Umbilical cord (tissue), 2 donors: ENCODE measurements around the gene ELMO1. TPM values are rescaled to one million over a fixed set of nuclear protein-coding genes. Genes with fewer than 3 reads are reported as not detected.
A peak's percentile ranks its signal among the peaks of the same experiment; 100 is the strongest.

ENCODE experiments used
- DNase-seq: peaks from one replicate; pipeline ENCODE4 v3.0.0-alpha.2; 2015; ENCODE audit warnings: low spot score
- total RNA-seq: library from RNA; depleted of rRNA; stranded (reverse); fragments of >200 nt; gene quantifications from one replicate; pipeline ENCODE4 v1.2.3, GENCODE V29; 2014; ENCODE audit warnings: low replicate concordance; ENCODE audit not compliant: insufficient read depth

Gene ELMO1
- total RNA-seq, 1 donor from 2014 or later = 69.6 TPM

DNA sequence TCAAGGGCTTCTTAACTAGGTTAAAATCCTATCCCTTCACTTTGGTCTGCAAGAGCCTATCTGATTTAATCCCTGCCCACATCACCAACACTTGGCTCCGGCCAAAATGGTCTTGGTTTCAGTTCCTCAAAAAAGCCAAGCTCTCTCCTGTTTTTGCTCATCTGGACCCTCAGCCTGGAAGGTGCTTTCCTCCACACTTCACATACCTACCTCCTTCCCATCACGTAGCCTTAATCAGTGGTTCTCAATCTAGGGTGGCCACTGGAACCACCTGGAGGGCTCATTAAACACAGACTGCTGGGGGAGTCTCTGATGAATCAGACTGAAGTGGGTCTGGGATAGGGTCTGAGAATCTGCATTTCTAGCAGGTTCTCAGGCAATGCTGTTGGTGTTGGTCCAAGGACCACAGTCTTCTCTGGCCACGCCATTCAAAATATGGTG, 497.4 kb downstream of the ELMO1 start:
- no peak for DNase-seq

DNA sequence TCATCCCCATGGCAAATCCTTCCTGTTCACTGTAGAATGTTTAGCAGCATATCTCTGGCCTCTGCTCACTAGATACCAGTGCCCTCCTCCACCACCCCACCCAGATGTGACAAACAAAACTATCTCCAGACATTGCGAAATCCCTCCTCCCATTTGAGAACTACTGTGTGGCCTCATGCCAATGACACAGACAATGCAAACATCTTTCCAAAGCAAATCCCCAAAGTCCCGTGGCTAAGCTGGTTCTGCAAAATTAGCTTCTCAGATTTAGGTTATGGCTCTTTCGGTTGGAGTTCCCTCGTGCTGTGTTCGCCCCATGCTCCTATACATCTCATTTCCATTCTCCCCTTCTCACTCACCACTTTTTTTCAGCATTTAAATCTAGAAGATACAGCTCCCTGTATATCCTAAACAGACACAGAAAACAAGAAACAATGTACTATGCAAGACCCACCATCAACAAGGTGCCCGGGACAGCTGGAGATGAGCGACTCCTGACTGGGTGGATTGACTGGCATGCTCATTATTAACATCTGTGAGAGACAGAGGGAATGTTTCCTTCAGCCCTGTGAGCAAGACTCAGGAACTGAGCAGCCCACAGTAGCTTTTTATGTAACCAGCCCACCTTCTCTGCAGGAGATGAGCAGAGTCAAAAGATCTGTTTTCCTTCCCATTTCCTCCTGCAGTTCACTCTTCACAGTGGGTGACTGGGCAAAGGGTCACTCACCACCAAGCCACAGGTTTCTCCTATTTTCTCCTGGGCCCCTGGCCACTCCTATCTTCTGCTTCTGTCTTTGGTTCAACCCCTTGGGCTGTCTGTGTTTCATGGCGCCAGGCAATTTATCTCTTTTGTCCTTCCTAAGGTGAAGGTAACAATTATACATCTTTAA, 498.7 kb downstream of the ELMO1 start:
- DNase-seq = peak; percentile 10

DNA sequence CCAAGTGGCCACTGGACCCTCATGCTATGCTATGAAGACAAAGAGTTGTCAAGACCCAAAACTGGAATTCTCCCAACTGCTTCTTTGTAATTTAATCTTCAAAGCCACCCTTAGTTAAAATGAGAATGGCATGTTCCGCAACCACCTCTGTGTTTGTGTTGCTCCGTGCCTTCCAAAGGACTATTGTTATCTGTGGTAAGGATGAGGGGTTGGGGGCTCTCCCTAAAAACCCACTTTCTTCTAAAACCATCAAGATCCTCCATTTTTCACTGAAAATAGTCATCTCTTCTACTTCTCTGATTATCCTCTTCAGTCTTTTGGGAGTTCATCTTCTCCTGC, 502.3 kb downstream of the ELMO1 start:
- no peak for DNase-seq

DNA sequence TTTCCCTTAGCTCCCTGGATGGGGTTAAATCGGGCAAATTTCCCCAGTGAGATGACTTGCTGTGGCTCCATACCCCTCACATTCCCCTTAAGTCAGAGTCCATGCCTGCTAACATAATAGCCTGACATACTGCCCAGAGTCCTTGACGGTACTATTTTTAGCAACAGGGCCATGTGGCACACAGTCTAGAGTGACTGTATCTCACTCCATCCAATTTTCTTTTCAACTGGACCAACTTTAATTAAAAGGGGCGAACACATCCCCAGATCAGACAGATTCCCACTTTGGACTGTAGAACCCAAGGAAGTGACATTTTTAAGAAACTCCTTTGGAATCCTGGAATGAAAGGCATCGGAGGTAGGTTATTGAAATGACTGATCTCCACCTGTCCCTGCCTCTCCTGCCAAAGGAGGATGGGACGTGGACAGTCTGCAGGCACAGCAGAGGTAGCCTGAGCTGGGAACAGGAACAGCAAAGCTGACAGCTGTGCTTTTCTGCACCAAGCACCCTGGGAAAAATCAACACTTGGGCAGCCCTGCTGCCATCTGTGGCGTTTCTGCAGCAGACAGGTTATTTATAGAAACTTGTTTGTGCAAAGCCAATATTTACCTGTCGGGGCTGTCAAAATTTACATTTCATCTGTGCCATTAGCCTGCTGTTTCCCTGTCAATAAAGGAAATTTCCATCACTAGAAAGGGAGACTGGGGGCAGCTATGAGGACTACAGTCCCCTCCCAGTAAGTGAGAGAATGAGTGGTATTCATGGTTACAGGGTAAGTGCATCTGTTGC, 502.9 kb downstream of the ELMO1 start:
- DNase-seq = no peak

DNA sequence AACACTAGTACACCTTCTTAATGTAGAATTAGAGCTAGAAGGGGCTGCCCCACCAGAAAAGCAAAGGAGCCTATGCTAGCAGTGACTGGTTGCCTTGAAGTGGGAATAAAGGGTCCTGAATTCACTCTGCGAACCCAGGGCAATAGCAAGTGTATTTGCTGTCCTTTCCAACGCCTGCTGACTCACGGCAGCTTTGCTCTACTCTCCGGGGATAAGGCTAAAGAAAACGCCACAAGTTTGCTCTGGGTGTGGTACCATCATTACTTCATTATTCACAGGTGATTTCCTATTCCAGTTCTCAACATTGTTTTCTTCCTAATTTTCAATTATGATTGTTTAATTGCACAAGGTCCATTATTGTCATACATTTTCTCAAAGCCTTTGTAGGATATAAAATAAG, 503.8 kb downstream of the ELMO1 start:
- no peak for DNase-seq

DNA sequence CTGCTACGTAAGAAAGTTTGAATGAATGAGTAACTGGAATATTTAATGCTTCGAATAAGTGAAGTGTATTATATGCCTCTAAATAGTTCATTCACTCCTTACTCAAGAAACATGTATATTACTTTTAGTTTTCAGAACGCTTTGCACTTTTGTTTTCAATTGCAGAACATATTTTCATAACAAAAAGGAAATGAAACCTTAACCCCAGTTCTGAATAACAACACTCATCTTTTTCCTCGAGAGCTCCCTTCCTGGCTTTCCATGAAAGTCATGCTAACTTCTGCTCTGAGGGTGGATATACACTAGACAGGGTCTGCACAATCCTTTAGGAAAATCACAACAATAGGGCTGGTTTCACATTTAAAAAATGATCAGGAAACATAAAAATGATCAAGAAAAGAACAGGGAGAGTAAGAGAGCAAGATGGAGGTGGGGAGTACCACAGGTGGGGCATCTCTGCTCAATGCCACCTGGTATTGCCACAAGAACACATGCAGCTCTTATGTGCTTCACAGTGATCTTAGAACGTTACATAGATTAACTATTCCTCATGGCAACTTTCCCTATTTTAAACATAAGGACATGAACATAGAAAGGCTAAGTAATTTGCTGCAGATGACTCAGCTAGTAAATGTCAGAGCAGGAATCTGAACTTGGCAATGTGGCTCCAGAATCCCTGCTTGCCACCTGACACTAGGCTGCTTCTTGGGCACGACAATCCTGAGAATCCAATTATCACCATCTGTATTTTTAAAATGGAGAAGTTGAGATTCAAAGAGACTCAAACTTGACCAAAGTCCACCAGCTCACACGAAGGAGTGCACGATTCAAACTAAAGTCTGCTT, 504.9 kb downstream of the ELMO1 start:
- no peak for DNase-seq

DNA sequence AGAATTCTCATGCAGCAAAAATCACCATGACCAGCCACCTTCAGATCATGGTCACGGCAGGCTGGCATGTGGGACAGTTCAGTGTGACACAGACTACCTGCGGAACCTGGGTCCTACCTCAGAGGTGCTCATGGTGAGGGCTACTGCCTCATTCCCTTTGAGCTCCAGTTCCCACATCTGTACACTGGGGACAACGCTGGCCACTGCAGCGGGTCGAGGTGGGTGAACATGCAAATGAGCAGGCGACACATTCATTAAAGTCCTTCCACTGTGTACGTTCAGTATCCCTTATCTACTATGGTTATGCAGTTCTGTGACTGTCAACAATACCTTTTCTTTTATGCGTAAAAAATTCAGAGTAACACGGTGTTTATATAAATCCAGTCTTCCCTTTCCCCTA, 505.7 kb downstream of the ELMO1 start:
- DNase-seq = no peak

DNA sequence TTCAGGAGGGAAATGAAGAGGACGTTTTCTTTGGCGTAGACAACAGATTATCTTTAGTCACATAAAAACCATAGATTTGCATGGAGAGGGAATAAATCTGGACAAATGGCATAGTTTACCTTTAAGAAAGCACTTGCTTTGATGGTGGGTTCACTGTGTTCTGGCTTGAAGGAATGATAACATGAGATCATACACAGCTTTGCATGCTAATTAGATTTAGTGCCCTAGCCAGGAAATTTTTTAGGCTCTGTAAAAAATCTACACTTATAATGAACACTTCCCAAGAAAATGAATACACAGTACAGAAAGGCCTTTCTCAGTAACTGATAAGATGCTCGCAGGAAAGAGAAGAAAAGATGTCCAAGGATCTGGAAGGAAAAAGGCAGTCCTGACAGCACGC, 506.1 kb downstream of the ELMO1 start:
- DNase-seq = no peak

DNA sequence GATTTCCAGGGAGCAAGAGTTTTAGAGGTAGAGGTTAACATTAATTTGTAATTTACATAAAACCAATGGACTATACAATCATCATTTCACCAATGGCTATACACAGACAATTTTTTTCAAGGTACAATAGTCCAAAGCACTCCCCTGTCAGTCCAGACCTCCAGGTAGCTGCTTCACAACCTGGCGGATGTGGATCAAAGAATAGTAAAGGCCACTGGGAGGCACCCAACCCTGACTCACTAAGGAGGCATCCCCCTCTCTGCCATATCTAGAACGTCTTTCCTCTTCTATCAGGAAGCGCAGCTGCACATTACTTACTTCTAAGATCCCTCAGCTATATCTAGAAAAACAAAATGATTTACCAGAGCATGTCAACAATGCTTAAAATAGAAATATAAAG, 506.6 kb downstream of the ELMO1 start:
- DNase-seq = no peak

DNA sequence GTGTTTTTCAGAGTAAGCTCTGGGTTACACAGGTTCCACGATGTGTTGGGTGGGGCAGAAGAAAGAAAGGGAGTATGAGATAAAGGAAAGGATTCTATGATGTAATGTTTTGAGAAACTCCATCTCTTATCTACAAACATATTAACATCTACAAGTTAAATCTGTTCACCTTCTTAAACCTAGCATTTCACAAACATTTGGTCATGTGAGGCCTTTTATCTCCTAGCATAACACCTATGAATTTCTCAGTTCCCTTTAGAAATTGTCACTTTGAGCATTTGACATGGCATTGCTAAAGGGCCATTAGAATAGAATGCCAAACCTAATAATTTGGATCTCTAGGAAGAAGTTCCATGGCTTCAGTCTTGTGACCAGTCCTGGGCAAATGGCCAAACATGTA, 507.3 kb downstream of the ELMO1 start:
- DNase-seq = no peak

DNA sequence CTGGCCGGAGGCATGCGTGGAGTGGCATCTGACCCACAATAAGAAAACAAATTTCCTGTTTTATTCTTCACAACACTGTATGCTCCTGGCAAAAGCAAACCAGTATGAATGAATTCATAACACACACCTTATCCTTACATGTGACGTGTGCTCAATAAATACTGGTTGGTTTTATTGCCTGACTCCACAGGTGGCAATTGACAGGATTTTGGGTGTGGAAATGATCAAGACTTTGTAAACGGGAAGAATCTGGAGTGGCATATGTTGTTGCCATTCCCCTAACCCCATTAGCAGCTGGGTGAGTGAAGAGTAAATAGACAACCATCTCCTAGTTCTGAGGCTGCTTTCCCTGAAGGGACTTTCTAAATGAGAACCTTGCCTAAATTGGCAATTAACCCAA, 508.8 kb downstream of the ELMO1 start:
- DNase-seq = no peak

DNA sequence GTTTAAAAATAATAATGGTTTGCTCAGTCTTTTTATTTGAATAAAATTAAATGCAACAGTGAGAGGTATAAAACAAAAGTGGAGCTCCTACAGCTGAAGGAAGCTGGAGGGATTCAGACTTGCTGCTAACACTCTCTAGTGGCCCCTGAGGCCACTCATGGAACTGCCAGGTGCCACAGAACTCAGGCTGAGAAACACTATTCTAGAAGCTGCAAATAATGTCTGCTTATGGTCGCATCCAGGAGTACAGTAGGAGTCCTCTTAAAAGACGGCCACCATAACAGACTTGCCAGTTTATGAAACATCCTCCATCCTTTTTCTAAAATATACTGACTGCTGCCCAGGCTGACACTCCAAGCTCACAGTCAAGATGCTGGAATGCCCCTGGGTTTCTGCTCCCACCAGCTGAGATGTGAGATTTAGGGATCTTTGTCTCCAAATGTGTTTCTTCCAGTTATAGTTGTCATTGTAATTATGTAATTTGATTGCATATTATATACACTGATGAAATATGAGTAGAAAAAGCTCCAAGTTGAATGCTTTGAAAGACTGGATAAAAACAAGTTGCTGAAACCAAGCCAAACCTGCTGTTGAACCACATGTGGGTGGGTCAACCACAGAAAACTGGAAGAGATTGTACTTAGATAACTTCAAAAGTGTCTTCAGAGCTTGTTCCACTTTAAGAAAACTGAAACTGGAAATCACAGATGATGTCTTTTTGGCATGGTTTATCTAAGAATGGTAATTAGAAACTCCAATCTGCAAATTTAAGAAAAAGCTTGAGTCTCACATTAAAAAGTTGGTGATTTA, 510.7 kb downstream of the ELMO1 start:
- no peak for DNase-seq

DNA sequence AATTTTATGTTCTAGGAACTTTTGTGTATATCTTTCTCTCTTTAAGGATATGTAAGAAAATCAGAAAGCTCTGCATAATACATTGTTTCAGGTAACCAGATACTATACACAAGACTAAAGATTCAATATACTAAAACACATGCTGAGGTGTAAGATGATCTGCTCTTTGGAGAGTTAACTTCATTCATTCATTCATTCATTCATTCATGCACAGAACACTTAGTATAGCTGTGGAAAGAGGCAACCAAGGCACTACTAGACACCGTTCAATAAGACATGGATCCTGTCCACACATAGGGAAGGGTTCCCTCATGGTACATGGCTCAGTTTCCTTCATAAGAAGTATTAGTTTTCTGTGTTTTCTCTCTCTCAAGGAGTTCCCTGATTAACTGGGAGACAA, 516.8 kb downstream of the ELMO1 start:
- no peak for DNase-seq

DNA sequence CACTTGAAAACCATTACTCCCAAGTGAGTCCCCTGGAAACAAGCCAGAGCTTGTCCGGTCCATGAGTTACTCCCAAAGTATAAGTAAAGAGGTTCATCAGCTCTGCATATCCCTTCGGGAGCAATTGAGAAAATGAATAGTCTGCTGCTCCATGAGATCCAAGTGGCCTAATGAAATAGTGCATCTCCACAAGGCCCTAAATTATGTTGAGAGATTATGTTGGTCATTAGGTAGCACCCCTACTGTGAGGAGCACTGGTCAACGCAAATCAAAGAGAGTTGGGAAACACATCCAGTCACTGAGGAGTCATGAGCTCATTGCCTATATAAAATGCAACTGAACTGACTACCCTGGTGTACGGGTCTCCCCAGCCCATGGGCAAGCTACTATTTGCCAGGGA, 518.9 kb downstream of the ELMO1 start:
- no peak for DNase-seq

DNA sequence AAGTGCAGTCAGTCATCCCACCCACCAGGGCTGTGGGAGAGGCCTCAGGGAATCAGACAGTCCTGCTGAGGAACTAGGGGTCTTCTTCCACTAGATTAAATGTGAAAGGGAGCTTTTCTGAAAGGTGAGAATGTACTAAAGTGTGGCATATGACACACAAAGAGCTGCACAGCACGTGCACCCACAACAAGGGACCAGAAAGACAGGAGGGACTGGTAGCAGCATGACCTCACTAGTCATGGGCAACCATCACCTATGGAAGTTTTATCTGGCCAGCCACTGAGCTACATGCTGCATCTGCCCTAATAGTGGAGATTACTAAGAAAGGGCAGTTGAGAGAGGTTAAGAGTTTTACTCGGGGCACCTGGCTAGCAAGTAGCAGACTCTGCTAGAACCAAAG, 519.9 kb downstream of the ELMO1 start:
- DNase-seq = no peak

DNA sequence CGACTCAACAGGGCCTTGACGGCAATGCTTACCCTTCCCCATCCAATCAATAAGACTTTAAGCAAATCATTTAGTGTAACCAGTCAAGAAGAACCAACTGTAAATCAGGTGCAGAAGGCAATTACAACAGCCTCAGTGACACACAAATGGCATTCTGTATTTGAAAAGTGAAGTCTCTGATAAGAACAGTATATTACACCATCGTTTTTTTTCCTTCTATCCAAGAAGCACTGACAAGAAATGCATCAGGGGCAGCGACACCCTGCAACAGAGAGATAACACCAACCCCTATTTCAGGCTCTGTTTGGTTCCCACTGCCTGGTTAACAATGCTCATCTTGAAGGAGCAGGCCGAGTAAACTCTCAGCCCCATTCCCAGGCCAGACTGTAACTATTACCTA, 520.4 kb downstream of the ELMO1 start:
- DNase-seq = no peak

DNA sequence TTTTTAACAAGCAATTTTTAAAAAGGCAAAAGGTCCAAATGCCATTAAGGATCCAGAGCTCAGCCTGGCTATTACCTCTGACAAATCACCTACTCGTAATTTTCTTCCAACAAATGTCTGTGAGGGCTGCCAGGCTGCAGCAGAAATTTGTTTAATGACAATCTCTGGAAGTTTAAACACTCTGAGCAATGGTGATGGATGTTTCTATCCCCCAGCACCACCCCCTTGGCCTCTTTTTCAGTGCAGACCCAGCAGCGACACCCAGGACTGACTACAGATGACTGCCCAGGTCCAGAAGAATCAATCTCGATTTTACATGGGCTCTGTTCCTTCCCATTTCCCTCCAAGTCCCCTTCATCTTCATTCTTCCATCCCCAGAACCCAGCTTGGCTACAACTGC, 523.0 kb downstream of the ELMO1 start:
- no peak for DNase-seq

DNA sequence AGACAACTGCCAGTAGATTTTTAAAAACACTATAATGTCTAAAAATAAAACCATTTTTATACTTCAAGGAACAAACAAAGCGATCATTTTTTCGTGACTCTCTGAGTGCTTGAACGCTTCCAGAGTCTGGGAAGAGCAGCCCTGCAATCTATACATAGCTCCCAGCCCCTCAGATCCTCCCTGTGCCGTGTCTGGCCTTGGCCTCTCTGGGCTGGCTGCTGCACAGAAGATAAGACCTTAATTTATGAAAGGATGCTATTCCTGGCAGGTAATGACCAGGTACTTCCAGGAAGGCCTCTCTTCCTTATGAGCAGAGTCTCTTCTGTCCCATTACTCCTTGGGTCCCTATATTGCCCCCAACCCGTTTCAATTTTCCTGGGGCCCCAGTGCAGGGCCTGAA, 523.5 kb downstream of the ELMO1 start:
- DNase-seq = peak; percentile 12

DNA sequence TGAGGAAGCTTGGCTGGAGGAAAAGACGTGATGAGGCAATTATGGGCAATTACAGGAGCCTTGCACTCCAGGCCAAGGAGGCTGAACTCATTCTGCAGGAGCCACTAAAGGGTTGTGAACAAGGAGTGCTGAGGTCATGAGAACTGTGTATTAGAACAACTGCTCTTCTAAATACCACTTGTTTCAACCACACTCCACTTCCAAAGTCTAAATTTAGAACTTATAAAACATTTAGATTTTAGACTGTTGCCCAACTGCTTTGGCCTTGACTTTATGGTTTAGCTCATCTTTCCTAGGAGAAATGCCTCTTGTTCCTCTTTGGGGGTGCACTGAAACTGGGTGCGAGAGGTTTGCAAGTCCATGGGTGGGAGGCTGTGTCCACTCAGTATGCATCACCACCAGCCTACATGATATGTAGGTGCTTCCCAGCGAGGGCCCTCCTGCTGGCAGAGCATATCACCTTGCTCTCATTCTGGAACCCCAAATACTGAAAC, 524.7 kb downstream of the ELMO1 start:
- no peak for DNase-seq

DNA sequence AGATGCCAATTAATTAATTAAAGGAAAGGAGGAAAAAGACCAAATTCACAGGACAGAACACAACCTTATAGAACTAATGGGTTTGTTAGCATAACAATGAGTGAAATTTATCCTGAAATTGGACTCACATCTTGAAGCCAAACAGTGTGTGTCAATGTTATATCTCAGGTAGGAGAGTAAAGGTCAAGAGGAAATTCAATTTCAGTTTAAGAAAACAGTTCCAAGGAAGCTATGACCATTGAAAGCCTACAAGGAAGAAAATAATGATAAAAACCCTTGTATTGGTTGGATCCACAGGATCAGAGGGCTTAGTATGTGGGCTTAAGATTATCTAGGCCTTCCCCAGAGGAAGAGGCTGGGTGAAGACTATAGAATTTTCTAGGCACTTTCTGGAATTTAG, 525.5 kb downstream of the ELMO1 start:
- no peak for DNase-seq

DNA sequence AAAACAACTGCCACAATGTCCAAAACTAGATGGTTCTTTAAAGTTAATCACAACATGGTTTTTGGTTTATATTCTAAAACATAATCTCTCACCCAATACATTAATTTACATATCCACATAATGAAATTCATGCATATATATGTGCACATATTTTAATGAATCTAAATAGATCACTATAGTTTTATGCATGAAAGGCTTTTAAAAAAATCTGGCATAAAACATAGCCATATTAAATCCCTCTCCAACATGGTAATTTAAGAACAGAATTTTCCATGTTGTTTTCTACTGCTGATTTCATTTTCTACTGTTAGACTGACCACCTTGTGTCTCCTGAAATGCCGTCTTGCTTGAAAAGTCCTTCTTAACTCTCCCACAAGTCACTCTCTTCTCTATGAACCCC, 528.2 kb downstream of the ELMO1 start:
- DNase-seq = no peak
